Caco-2 (cell line): ENCODE results near the gene PRDM5. TPM values are rescaled to one million over a fixed set of nuclear protein-coding genes. Genes with fewer than 3 reads are reported as not detected.

Experiments used
- BruUV-seq: library from RNA; stranded (reverse); fragments of 400-500 nt; replicated peaks from 2 replicates; lab custom pipeline; 2021; lab: Mats Ljungman, UMichigan
- CTCF ChIA-PET: fragments of 300-600 bp; sonication (Branson Sonifier 250); formaldehyde crosslinking; loops from one replicate; lab custom pipeline; 2022; ENCODE audit warnings: antibody characterized with exemption; lab: Charles Lee
- POLR2A ChIA-PET: fragments of 300-600 bp; sonication (Branson Sonifier 250); formaldehyde crosslinking; loops from one replicate; lab custom pipeline; 2022; ENCODE audit warnings: antibody characterized with exemption; lab: Charles Lee
- DNase-seq, 2 experiments: peaks; one replicate each; pipeline versions ENCODE4 v3.0.0 to v3.0.0-alpha.2; 2020 to 2022
- H3K27me3 ChIP-seq: replicated peaks from 2 replicates; pipeline ENCODE4 v1.6.0; 2011; ENCODE audit warnings: low read length; ENCODE audit not compliant: control insufficient read depth, insufficient read depth
- H3K36me3 ChIP-seq: 2 replicates; pipeline ENCODE4 v1.5.1; 2011; ENCODE audit warnings: low read length; ENCODE audit not compliant: control insufficient read depth, insufficient read depth
- H3K4me1 ChIP-seq: fragments of 250-450 bp; sonication (Bioruptor Pico); 2 replicates; pipeline ENCODE4 v1.5.1; 2020; ENCODE audit warnings: mild to moderate bottlenecking
- H3K4me3 ChIP-seq: 2 replicates; pipeline ENCODE4 v1.5.1; 2011; ENCODE audit warnings: low read depth, mild to moderate bottlenecking, control low read depth, low read length
- H3K9me3 ChIP-seq: fragments of 250-450 bp; sonication (Bioruptor Pico); 2 replicates; pipeline ENCODE4 v1.5.1; 2020; ENCODE audit warnings: mild to moderate bottlenecking, moderate library complexity
- H3K27ac Mint-ChIP-seq: one replicate; pipeline ENCODE4 v1.8.0; 2022; ENCODE audit warnings: mixed read lengths; ENCODE audit not compliant: unreplicated experiment
- H3K27me3 Mint-ChIP-seq: one replicate; pipeline ENCODE4 v1.8.0; 2022; ENCODE audit warnings: mixed read lengths; ENCODE audit not compliant: insufficient read depth, unreplicated experiment
- H3K36me3 Mint-ChIP-seq: one replicate; pipeline ENCODE4 v1.8.0; 2022; ENCODE audit warnings: mild to moderate bottlenecking, mixed read lengths; ENCODE audit not compliant: insufficient read depth, unreplicated experiment
- H3K4me1 Mint-ChIP-seq: one replicate; pipeline ENCODE4 v1.8.0; 2022; ENCODE audit warnings: low read depth, mixed read lengths; ENCODE audit not compliant: unreplicated experiment
- H3K4me3 Mint-ChIP-seq: one replicate; pipeline ENCODE4 v1.8.0; 2022; ENCODE audit warnings: mild to moderate bottlenecking, moderate library complexity, mixed read lengths; ENCODE audit not compliant: unreplicated experiment
- H3K9me3 Mint-ChIP-seq: one replicate; pipeline ENCODE4 v1.8.0; 2022; ENCODE audit warnings: mixed read lengths; ENCODE audit not compliant: unreplicated experiment
- CTCF ChIP-seq, 2 experiments: fragments of 200-600 bp in 1 of 2; IDR thresholded peaks; 1 replicate in 1 of 2; 2 replicates in 1 of 2; pipeline versions ENCODE4 v1.5.1 to v1.8.0; 2011 to 2022; ENCODE audit warnings: antibody characterized with exemption in 1 of 2, control low read depth in 1 of 2, inconsistent platforms in 1 of 2, low read depth in 1 of 2, low read length in 1 of 2, mild to moderate bottlenecking in 1 of 2, moderate library complexity in 1 of 2; ENCODE audit not compliant: insufficient read depth in 1 of 2, severe bottlenecking in 1 of 2, unreplicated experiment in 1 of 2
- intact Hi-C: fragments of 100-400 bp; cut with micrococcal nuclease; formaldehyde crosslinking; loops from one replicate; pipeline ENCODE4 v1.10.0; 2022; ENCODE audit not compliant: unreplicated experiment
- total RNA-seq: library from RNA; stranded (reverse); gene quantifications from 2 replicates; pipeline ENCODE4 v1.2.3, GENCODE V29; 2022

Gene PRDM5
- total RNA-seq, 1 experiment from 2014 or later = 14.3 TPM

GRCh38 chr4:120761070-120761469 is 161.5 kb downstream of the PRDM5 start:
- intact Hi-C loops = no loop called here
- peaks cover 2% of the 10 kb centered on the region; the same call in 1 of the 2 replicates for H3K4me1 ChIP-seq
- CTCF ChIA-PET = interaction anchor here (0.6 kb wide), 1 partner anchor 429 kb away, joined by 3 read pairs; no protein-coding TSS in a partner anchor
- POLR2A ChIA-PET = no interaction called here
- H3K9me3 ChIP-seq = no peaks in the 10 kb centered on the region
- no peak overlapping the region for H3K27ac Mint-ChIP-seq
- H3K36me3 Mint-ChIP-seq = no peaks in the 10 kb centered on the region
- TF ChIP-seq CTCF (IDR thresholded peaks at IDR 0.05; ENCODE audit: insufficient read depth in 1 of 2, low read depth in 1 of 2, low read length in 1 of 2, severe bottlenecking in 1 of 2, unreplicated experiment in 1 of 2) = no peak
- H3K36me3 ChIP-seq = no peaks in the 10 kb centered on the region
- no peaks in the 10 kb centered on the region for H3K27me3 ChIP-seq
- H3K4me1 Mint-ChIP-seq = no peaks in the 10 kb centered on the region
- H3K4me3 Mint-ChIP-seq = no peak overlapping the region
- H3K27me3 Mint-ChIP-seq = no peaks in the 10 kb centered on the region
- H3K4me3 ChIP-seq = no peak overlapping the region
- no TSS peak for BruUV-seq
- DNase-seq = no peak
- no peaks in the 10 kb centered on the region for H3K9me3 Mint-ChIP-seq

GRCh38 chr4:120760047-120760446 is 162.5 kb downstream of the PRDM5 start:
- BruUV-seq = no TSS peak
- Mint-ChIP-seq H3K9me3 (no peaks in the 10 kb centered on the region), H3K27me3 (no peaks in the 10 kb centered on the region)

GRCh38 chr4:120755864-120756263 is 166.7 kb downstream of the PRDM5 start:
- Histone ChIP-seq H3K4me1 (peaks cover 13% of the 10 kb centered on the region), H3K4me3 (no peak overlapping the region), H3K27me3 (no peaks in the 10 kb centered on the region), H3K36me3 (no peaks in the 10 kb centered on the region), H3K9me3 (0 out of 2 replicates have a peak, but pooled peaks cover 5% of the 10 kb centered on the region)
- TF ChIP-seq CTCF (IDR thresholded peaks at IDR 0.05; ENCODE audit: insufficient read depth in 1 of 2, low read depth in 1 of 2, low read length in 1 of 2, severe bottlenecking in 1 of 2, unreplicated experiment in 1 of 2) = no peak
- ChIA-PET POLR2A (no interaction called here), CTCF (no interaction called here)
- intact Hi-C loops = no loop called here
- peaks cover 2% of the 10 kb centered on the region for H3K9me3 Mint-ChIP-seq
- H3K27me3 Mint-ChIP-seq = no peaks in the 10 kb centered on the region
- H3K36me3 Mint-ChIP-seq = no peaks in the 10 kb centered on the region
- H3K27ac Mint-ChIP-seq = no peak overlapping the region
- H3K4me1 Mint-ChIP-seq = no peaks in the 10 kb centered on the region
- H3K4me3 Mint-ChIP-seq = no peak overlapping the region
- no peak for DNase-seq
- no TSS peak for BruUV-seq

More at GRCh38 chr4:120760047-120760446, 162.5 kb downstream of the PRDM5 start:
- intact Hi-C loops = no loop called here
- POLR2A ChIA-PET = no interaction called here
- Histone ChIP-seq H3K4me1 (peaks cover 6% of the 10 kb centered on the region; the same call in 1 of the 2 replicates), H3K27me3 (no peaks in the 10 kb centered on the region), H3K36me3 (no peaks in the 10 kb centered on the region), H3K4me3 (no peak overlapping the region), H3K9me3 (no peaks in the 10 kb centered on the region)
- Mint-ChIP-seq H3K27ac (no peak overlapping the region), H3K4me1 (no peaks in the 10 kb centered on the region), H3K36me3 (no peaks in the 10 kb centered on the region), H3K4me3 (no peak overlapping the region)
- CTCF ChIA-PET = no interaction called here
- no peak for DNase-seq
- TF ChIP-seq CTCF (IDR thresholded peaks at IDR 0.05; ENCODE audit: insufficient read depth in 1 of 2, low read depth in 1 of 2, low read length in 1 of 2, severe bottlenecking in 1 of 2, unreplicated experiment in 1 of 2) = no peak
